NCI-H1436 treated with DMSO at 0.1 percent for 48 hours (cell line): ENCODE data around the gene PPP1R15A.
"Not testable (repeated sequence)": the region's sequence is repeated elsewhere in the genome, so short reads cannot be mapped to it uniquely, and the experiment has no call there.

Source experiments
- DNase-seq: peaks from one replicate; lab custom pipeline; 2025; lab: John Stamatoyannopoulos, UW

Gene PPP1R15A

GRCh38 chr19:48881741-48882657 is 9.8 kb downstream of the PPP1R15A start:
- no peak for DNase-seq

GRCh38 chr19:48883726-48884125 is 11.5 kb downstream of the PPP1R15A start:
- DNase-seq, result no peak

- DNase-seq, result no peak
Measured at GRCh38 chr19:48887861-48888612, 15.8 kb downstream of the PPP1R15A start.

DNA sequence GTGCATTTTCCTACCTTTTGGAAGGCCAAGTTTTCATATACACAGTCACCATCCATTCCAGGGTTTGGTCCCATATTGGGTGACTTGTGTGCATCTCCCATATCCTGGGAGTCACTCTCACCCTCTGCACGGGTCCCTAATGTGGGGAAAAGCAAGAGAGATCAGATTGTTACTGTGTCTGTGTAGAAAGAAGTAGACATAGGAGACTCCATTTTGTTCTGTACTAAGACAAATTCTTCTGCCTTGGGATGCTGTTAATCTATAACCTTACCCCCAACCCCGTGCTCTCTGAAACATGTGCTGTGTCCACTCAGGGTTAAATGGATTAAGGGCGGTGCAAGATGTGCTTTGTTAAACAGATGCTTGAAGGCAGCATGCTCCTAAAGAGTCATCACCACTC is 17.3 kb downstream of the PPP1R15A start:
- not testable (repeated sequence) for DNase-seq

GRCh38 chr19:48890551-48890950 is 18.3 kb downstream of the PPP1R15A start:
- no peak for DNase-seq

DNA sequence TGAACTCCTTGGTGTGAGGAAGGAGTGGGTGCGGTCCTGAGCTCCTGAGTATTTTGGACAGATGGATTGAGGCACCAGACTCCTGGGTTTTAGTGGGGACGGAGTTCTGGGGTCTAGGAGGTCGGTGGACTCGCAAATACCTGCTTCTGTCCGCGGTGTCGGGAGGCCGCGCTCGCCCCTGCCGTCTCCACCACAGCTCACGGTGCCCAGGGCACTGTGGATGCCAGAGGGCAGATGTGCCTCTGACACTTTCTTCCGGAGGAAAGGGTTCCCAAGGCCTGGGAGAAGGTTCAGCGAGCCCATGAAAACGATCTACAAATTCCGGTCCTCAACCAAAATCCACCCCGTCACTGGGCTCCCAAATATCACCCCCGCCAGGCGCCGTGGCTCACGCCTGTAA is 23.0 kb downstream of the PPP1R15A start:
- no peak for DNase-seq

- no peak for DNase-seq
Measured at GRCh38 chr19:48896191-48896720, 24.0 kb downstream of the PPP1R15A start.

GRCh38 chr19:48897181-48897580 is 25.0 kb downstream of the PPP1R15A start:
- DNase-seq, result no peak

- not testable (repeated sequence) for DNase-seq
Measured at GRCh38 chr19:48899386-48899749, 27.1 kb downstream of the PPP1R15A start.

- peak; percentile 94 for DNase-seq
Measured at GRCh38 chr19:48899781-48900476, 27.7 kb downstream of the PPP1R15A start, which contains the start of gene NUCB1. TSS of gene NUCB1 (plus strand) at chr19:48900312. CDS start at chr19:48900797, 485 bp downstream.

DNA sequence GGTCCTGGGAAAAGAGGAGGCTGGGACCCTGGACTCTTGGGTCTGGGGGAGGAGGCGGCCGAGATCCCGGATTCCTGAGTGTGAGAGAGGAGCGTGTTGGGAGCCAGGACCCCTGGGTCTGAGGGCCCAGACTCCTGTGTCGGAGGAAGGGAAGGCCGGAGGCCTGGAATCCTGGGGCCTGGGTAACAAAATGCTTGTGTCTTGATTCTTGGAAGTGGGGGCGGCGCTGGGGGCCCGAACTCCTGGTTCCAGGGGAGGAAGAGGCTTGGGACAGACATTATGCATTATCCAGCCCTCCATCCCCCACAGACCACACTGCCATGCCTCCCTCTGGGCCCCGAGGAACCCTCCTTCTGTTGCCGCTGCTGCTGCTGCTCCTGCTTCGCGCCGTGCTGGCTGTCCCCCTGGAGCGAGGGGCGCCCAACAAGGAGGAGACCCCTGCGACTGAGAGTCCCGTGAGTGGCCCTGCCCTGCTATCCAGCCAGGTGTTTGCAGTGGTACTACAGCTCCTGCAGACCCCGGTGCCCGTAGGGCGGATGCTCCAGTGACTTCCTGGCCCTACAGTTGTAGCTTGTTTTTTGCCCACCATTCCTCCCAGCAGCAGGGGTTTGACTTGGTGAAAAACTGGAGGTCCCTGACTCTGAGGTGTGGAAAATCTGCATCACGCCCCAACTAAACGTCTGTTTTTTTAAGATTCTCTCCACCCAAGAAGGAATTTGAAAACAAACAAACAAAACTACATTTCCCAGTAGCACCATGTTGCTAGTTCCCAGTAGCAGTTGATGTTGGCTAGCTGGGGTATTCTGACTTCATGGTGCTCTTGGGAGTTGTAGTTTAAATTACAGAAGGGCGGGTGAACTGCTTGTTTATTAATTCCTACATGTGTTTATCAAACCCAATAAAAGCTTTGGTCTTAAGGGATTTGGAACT is 28.5 kb downstream of the PPP1R15A start:
- no peak for DNase-seq

DNA sequence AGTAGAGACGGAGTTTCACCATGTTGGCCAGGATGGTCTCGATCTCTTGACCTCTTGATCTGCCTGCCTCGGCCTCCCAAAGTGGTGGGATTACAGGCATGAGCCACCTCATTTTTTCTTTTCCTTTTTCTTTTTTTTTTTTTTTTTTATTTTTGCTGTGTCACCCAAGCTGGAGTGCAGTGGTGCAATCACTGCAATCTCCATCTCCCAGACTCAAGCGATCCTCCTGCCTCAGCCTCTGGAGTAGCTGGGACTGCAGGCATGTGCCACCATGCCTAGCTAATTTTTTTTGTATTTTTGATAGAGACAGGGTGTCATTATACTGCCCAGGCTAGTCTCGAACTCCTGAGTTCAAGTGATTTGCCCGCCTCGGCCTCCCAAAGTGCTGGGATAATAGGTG is 30.1 kb downstream of the PPP1R15A start:
- DNase-seq, result not testable (repeated sequence)

- not testable (repeated sequence) for DNase-seq
Measured at GRCh38 chr19:48903788-48904187, 31.6 kb downstream of the PPP1R15A start.

GRCh38 chr19:48905664-48906063 is 33.4 kb downstream of the PPP1R15A start:
- no peak for DNase-seq

DNA sequence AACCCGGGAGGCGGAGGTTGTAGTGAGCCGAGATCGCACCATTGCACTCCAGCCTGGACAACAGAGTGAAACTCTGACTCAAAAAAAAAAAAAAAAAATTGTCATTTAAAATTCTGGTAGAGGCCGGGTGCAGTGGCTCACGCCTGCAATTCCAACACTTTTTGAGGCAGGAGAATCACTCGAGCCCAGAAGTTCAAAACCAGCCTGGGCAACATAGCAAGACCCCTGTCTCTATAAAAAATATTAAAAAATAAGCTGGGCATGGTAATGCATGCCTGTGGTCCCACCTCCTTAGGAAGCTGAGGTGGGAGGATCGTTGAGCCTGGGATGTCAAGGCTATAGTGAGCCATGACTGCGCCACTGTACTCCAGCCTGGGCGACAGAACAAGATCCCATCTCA is 34.1 kb downstream of the PPP1R15A start:
- no peak for DNase-seq

DNA sequence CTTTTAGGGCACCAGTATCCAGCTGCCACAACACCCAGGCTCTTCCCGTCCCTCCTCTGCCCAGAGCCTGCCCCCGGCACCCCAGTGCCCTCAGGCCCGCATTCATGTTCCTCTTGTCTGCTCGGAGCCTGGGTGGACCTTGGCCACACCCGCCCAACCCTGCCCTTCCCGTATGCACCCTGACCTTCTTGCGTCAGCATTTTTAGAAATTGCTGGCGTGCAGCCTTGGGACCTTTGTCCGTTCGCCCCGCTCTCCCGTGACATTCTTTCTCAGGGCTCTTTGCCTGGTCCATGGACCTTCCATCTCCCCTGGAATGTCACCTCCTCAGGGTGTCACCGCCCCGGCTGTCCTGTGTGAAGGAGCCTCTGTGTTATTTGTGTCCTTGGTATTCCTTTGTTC is 35.5 kb downstream of the PPP1R15A start:
- DNase-seq, result no peak

DNA sequence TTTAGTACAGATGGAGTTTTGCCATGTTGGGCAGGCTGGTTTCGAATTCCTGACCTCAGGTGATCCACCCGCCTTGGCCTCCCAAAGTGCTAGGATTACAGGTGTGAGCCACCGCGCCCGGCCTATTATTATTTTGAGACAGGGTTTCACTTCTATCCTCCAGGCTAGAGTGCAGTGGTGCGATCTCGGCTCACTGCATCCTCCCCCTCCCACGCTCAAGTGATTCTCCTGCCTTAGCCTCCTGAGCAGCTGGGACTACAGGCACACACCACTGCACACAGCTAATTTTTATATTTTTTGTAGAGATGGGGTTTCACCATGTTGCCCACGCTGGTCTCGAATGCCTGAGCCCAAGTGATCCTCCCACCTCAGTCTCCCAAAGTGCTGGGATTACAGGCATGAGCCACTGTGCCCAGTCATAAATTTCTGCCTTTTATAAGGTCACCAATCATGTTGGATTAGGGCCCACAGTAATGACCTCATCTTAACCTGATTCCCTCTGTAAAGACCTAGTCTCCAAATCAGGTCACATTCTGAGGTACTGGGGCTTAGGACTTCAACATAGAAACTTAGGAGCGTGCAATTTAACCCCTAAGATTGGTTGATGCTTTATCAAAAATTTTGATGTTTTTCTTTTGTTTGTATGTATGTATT is 37.3 kb downstream of the PPP1R15A start:
- not testable (repeated sequence) for DNase-seq

- no peak for DNase-seq
Measured at GRCh38 chr19:48910803-48911202, 38.6 kb downstream of the PPP1R15A start.

DNA sequence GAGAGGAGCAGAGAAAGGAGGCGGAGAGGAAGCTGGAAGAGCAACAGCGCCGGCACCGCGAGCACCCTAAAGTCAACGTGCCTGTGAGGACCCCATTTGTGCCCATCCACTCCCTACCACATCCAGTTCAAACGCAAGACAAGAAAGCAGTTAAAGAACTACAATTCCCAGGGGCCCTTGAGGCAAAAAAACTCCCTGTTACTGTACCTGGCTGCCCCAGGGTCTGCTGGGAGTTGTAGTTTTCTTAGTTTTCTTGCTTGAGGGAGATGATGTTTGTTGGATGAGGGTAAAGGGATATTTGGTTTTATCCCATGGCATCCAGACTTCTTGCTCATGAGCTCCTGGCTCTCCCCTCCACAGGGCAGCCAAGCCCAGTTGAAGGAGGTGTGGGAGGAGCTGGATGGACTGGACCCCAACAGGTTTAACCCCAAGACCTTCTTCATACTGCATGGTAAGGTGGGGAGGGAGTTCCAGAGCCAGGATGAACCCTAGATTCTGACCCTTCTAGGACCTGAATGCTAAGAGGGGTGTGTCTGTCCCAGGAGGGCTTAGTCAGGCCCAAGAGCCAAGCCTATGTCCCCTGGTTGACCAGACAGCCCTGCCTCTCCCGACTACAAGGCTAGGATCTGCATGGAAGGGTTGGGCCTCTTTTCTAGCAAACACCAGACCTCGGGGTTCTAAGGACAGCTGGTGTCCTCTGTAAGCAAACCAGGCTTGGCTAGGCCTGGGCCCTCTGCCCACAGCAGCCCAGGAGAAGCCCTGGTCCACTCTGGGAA is 41.1 kb downstream of the PPP1R15A start:
- no peak for DNase-seq

DNA sequence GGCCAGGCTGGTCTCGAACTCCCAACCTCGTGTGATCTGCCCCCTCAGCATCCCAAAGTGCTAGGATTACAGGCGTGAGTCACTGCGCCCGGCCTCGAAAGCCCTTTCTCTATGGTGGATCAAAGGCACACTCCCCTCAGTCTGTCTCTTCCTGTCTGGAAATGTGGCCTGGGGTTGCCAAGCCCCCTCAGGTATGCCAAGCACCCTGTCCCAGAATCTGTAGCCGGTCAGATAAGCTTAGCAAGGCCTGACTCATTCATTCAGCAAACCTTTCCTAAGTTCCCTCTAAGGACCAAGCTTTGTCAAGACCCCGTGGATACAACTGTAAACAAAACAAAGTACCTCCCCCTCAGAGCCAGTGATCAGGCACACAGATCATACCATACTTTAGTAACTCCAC is 42.0 kb downstream of the PPP1R15A start:
- DNase-seq, result no peak
